Parathyroid adenoma (tissue), 2 donors: Measurements from ENCODE around the gene CRYAB.
A peak's percentile ranks its signal among the peaks of the same experiment; 100 is the strongest.

ENCODE experiments used
- H2AFZ ChIP-seq: fragments of 300-600 bp; sonication (generic); one replicate; pipeline ENCODE4 v1.7.0; 2017; ENCODE audit warnings: antibody characterized with exemption, mild to moderate bottlenecking
- H3K27ac ChIP-seq: fragments of 300-600 bp; sonication (generic); one replicate; pipeline ENCODE4 v1.7.0; 2017
- H3K27me3 ChIP-seq: fragments of 300-600 bp; sonication (generic); one replicate; pipeline ENCODE4 v1.7.0; 2017; ENCODE audit warnings: low read length; ENCODE audit not compliant: control insufficient read depth, insufficient read depth
- H3K36me3 ChIP-seq: fragments of 300-600 bp; sonication (generic); one replicate; pipeline ENCODE4 v1.7.0; 2017; ENCODE audit warnings: low read length; ENCODE audit not compliant: control insufficient read depth, insufficient read depth
- H3K4me1 ChIP-seq: fragments of 300-600 bp; sonication (generic); one replicate; pipeline ENCODE4 v1.7.0; 2017; ENCODE audit warnings: control low read depth
- H3K4me2 ChIP-seq: fragments of 300-600 bp; sonication (generic); one replicate; pipeline ENCODE4 v1.7.0; 2017; ENCODE audit warnings: low read length
- H3K4me3 ChIP-seq: fragments of 300-600 bp; sonication (generic); one replicate; pipeline ENCODE4 v1.7.0; 2017; ENCODE audit warnings: low read depth, low read length
- H3K79me2 ChIP-seq: fragments of 300-600 bp; sonication (generic); one replicate; pipeline ENCODE4 v1.7.0; 2017; ENCODE audit warnings: control low read depth
- H3K9ac ChIP-seq: fragments of 300-600 bp; sonication (generic); one replicate; pipeline ENCODE4 v1.7.0; 2017; ENCODE audit warnings: mild to moderate bottlenecking
- H3K9me3 ChIP-seq: fragments of 300-600 bp; sonication (generic); one replicate; pipeline ENCODE4 v1.7.0; 2017; ENCODE audit warnings: low read length; ENCODE audit not compliant: control insufficient read depth
- TF ChIP-seq, protein P1 (sequence below): fragments of 300-600 bp; sonication (generic); IDR thresholded peaks from one replicate; pipeline ENCODE4 v1.7.0; 2017; ENCODE audit warnings: antibody characterized with exemption, mild to moderate bottlenecking
- donor health status: primary hyperparathyroidism.

The CRYAB gene

DNA sequence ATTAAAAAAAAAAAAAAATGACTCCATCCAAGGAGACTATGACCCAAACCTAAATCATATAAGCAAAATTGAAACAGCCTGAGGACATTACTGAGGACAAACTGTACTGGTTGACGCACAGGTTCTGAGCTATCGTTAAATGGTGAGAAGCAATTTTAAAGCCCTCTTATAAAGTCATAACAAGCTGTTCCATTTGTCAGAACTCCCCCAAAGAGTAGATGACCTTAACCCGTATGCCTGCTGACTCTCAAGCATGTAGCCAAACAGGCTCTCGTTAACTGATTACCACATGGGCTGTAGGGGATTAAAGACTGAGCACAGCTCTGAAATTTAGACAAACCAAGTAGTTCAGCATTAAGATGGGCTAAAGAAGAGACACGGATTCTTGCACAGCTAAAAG is 2.2 kb downstream of the CRYAB start:
- no peak overlapping the region for H3K9ac ChIP-seq
- no peaks in the 10 kb centered on the region for H3K79me2 ChIP-seq
- TF ChIP-seq, protein P1, sequence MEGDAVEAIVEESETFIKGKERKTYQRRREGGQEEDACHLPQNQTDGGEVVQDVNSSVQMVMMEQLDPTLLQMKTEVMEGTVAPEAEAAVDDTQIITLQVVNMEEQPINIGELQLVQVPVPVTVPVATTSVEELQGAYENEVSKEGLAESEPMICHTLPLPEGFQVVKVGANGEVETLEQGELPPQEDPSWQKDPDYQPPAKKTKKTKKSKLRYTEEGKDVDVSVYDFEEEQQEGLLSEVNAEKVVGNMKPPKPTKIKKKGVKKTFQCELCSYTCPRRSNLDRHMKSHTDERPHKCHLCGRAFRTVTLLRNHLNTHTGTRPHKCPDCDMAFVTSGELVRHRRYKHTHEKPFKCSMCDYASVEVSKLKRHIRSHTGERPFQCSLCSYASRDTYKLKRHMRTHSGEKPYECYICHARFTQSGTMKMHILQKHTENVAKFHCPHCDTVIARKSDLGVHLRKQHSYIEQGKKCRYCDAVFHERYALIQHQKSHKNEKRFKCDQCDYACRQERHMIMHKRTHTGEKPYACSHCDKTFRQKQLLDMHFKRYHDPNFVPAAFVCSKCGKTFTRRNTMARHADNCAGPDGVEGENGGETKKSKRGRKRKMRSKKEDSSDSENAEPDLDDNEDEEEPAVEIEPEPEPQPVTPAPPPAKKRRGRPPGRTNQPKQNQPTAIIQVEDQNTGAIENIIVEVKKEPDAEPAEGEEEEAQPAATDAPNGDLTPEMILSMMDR = no peak
- H2AFZ ChIP-seq = peak overlapping the region; percentile 79
- peaks cover 26% of the 10 kb centered on the region for H3K4me1 ChIP-seq
- H3K4me3 ChIP-seq = no peak overlapping the region
- H3K4me2 ChIP-seq = peak overlapping the region; percentile 31
- no peaks in the 10 kb centered on the region for H3K27me3 ChIP-seq
- peak overlapping the region; percentile 49 for H3K27ac ChIP-seq
- no peaks in the 10 kb centered on the region for H3K9me3 ChIP-seq
- no peaks in the 10 kb centered on the region for H3K36me3 ChIP-seq

DNA sequence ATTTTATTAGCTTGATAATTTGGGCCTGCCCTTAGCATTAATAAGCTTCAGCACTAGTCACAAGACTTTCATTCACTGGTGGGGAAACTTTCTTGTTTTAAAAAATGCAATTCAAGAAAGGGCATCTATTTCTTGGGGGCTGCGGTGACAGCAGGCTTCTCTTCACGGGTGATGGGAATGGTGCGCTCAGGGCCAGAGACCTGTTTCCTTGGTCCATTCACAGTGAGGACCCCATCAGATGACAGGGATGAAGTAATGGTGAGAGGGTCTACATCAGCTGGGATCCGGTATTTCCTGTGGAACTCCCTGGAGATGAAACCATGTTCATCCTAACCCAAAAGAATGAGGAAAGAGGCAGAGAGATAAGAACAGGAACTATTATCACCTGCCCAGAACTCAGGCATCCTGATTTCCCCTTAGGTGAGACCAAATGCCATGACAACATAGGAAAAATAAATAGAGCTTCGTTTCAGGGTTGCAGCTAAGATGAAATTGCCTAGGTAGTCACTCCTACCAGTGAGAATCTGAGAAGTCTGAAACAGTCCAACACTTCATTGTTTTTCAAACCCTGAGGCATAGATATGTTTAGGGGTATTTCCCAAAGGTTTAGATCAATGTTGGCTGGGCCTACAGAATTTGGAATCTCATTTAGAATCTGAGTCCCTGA is 2.8 kb downstream of the CRYAB start:
- no peak overlapping the region for H3K9ac ChIP-seq
- H3K9me3 ChIP-seq = no peaks in the 10 kb centered on the region
- H3K36me3 ChIP-seq = no peaks in the 10 kb centered on the region
- H3K27me3 ChIP-seq = no peaks in the 10 kb centered on the region
- peak overlapping the region; percentile 79 for H2AFZ ChIP-seq
- TF ChIP-seq, protein P1 = no peak
- H3K4me1 ChIP-seq = peaks cover 26% of the 10 kb centered on the region
- no peak overlapping the region for H3K4me3 ChIP-seq
- H3K27ac ChIP-seq = peak overlapping the region; percentile 49
- no peaks in the 10 kb centered on the region for H3K79me2 ChIP-seq
- no peak overlapping the region for H3K4me2 ChIP-seq

DNA sequence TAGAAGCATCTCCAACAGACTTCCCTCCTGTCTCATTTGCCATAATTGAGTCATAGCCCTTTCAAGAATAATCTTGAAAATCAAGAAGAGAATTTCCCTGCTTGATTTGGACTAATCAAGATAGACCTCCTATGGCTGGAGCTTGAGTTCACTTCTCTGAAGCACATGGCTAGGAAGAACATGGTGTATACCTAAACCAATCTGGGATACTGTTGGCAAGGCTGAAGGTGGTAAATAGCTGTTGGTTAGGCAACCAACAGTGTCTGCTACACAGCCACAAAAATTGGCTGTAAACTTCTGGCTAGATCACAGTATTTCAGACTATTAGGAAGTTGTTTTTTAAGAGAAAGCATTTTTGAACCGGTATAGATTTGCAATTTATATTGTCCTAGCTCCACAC is 4.9 kb downstream of the CRYAB start:
- TF ChIP-seq, protein P1 = no peak
- Histone ChIP-seq H3K4me2 (peak overlapping the region; percentile 26), H3K9me3 (no peaks in the 10 kb centered on the region), H3K4me3 (no peak overlapping the region), H3K9ac (no peak overlapping the region), H3K36me3 (no peaks in the 10 kb centered on the region), H3K27ac (peak overlapping the region; percentile 56), H3K27me3 (no peaks in the 10 kb centered on the region), H3K79me2 (no peaks in the 10 kb centered on the region), H2AFZ (peak overlapping the region; percentile 31), H3K4me1 (peaks cover 21% of the 10 kb centered on the region)

DNA sequence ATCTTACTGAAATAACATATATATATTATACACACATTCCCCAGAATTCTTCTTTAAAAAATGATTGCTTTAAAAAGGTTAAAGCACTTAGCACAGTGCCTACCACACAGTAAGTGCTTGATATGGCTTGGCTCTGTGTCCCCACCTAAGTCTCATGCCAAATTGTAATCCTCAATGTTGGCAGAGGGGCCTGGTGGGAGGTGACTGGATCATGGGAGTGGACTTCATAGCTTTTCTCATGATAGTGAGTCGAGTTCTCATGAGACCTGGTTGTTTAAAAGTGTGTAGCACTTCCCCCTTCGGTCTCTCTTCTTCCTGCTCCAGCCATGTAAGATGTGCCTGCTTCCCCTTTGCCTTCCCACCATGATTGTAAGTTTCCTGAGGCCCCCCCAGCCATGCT is 6.2 kb downstream of the CRYAB start:
- Histone ChIP-seq H3K9me3 (no peaks in the 10 kb centered on the region), H3K4me3 (no peak overlapping the region), H3K27ac (no peak overlapping the region), H2AFZ (no peak overlapping the region), H3K79me2 (no peaks in the 10 kb centered on the region), H3K4me1 (peaks cover 9% of the 10 kb centered on the region), H3K9ac (no peak overlapping the region), H3K36me3 (no peaks in the 10 kb centered on the region), H3K4me2 (no peak overlapping the region), H3K27me3 (no peaks in the 10 kb centered on the region)
- TF ChIP-seq, protein P1 = no peak

DNA sequence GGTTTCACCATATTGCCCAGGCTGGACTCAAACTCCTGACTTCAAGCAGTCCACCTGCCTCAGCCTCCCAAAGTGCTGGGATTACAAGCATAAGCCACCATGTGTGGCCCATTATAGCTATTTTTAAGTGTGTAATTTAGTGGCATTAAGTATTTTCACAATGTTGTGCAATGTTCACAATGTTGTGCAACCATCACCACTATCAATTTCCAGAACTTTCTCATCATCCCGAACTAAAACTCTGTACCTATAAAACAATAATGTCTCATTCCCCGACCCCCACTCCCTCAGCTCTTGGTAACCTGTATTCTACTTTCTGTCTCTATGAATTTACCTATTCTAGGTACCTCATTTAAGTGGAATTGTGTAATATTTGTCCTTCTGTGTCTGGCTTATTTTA is 24.7 kb downstream of the CRYAB start:
- H3K79me2 ChIP-seq = no peaks in the 10 kb centered on the region
- H3K9me3 ChIP-seq = no peaks in the 10 kb centered on the region
- H3K4me2 ChIP-seq = no peak overlapping the region
- TF ChIP-seq, protein P1 = no peak
- no peaks in the 10 kb centered on the region for H3K36me3 ChIP-seq
- no peak overlapping the region for H2AFZ ChIP-seq
- H3K4me1 ChIP-seq = no peaks in the 10 kb centered on the region
- no peak overlapping the region for H3K4me3 ChIP-seq
- H3K9ac ChIP-seq = no peak overlapping the region
- no peak overlapping the region for H3K27ac ChIP-seq
- no peaks in the 10 kb centered on the region for H3K27me3 ChIP-seq
